Fibroblast of villous mesenchyme (primary cell): ENCODE measurements around the gene NEK3. TPM values are rescaled to one million over a fixed set of nuclear protein-coding genes. Genes with fewer than 3 reads are reported as not detected.

Source experiments
- DNase-seq: peaks from one replicate; pipeline ENCODE4 v3.0.0-alpha.2; 2010; ENCODE audit warnings: low read depth
- H3K4me3 ChIP-seq: 2 replicates; pipeline ENCODE4 v1.5.1; 2011; ENCODE audit warnings: low read depth, mild to moderate bottlenecking, low read length
- CTCF ChIP-seq: IDR thresholded peaks from 2 replicates; pipeline ENCODE4 v1.5.1; 2012; ENCODE audit warnings: low read depth, mild to moderate bottlenecking, low read length; ENCODE audit not compliant: insufficient read depth
- total RNA-seq: library from RNA; depleted of rRNA; stranded (reverse); fragments of >200 nt; gene quantifications from 2 replicates; pipeline ENCODE4 v1.2.3, GENCODE V29; 2012

NEK3 gene
- total RNA-seq, 1 donor, result 9.1 TPM

GRCh38 chr13:52141299-52141698 is 18.1 kb downstream of the NEK3 start:
- peak; percentile 23 for TF ChIP-seq CTCF
- DNase-seq, result peak; percentile 6

DNA sequence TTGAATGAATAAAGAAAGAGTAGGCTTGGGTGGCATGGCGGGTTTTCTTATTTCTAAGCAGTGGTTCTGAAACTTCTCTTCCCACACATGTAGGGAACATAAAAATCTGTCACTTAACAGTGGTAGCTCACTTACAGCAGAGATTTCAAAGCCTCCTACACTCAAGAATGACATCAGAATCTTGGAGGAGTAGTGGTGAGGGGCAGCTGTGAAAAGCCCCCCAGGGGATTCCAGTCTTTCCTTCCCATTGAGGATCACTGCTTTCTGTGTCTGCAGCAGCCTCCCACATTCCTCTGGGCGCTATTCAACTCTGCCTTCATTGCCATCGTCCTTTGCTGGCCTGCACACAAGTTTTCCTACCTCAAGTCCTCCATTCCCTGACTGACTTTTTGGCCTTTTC is 21.9 kb downstream of the NEK3 start:
- DNase-seq, result no peak
- H3K4me3 ChIP-seq, result no peak overlapping the region
- no peak for TF ChIP-seq CTCF

More at GRCh38 chr13:52141299-52141698, 18.1 kb downstream of the NEK3 start:
- H3K4me3 ChIP-seq, result no peak overlapping the region

- DNase-seq, result no peak
- TF ChIP-seq CTCF, result no peak
- H3K4me3 ChIP-seq, result no peak overlapping the region
These were observed 22.6 kb downstream of the NEK3 start for GRCh38 chr13:52136763-52137162.

DNA sequence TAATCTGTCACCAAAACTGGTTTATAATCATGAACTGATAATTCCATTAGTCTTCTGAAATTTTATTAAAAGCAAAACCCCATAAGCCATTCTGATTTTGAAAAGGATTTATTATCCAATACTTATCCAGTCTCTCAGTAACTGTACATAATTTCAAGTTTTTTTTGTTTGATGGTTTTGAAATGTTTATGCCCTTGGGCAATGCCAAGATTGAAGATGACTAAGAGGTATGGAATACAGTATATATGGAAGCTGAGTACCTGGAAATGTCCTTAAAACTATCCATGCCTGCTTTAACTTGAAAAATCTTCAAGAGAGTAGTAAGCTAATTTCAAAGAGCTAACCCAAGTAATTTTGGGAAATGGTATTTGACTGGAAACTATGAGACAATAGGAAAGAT is 28.8 kb downstream of the NEK3 start:
- no peak overlapping the region for H3K4me3 ChIP-seq
- TF ChIP-seq CTCF, result no peak
- DNase-seq, result no peak

DNA sequence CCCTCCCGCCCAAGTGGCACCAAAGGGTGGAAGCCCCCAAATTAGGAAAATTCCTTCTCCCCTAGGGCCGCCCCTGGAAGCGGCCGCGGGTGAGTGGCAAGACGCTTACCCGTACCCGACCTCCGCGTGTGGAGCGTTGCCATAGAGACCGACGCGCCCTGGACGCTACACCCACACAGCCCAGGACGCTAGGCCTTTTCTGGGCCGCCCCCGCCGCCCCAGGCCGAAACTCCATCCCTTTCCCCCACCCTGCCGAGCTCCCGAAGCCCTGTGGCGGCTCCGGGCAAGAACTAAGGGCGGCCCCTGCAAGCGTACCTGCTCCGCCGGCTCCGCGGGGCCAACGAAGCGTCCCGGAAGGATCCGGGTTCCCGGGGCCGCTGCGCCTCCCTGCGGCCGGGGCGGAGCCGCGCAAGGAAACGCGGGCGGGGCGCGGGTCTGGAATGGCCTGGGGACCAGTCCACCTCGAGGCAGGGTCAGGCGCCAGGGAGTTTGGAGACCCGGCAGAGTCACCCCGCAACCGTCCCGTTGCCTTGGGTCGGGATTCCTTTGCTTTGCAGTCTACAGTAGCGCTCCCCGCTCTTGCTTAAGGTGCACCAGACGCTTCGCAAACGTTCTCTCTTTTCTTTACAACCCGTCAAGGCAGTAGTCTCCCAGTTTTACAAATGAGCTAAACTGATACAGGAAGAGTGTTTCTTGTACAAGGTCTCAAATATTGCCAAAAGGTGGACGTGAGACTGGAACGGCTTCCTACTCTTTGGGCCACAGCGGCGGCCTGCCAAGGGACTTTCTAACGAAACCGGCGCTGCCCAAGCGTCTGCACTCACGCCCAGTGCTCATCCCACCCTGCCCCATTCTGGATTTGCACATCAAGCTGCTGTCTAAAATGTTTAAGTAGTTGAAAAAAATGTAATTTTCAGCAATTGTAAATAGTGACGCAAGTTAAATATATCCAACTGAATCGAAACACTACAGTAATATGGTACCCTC is 30.4 kb downstream of the NEK3 start, which contains the start of gene NEK5:
Gene NEK5, minus strand, starts transcription at position 360 of the 987 bp plus-strand sequence. CDS start 1,591 bp downstream, outside the sequence.
- peak; percentile 45 for DNase-seq
- TF ChIP-seq CTCF, result peak; percentile 73
- H3K4me3 ChIP-seq, result peak within 1 kb of the TSS; percentile 68

GRCh38 chr13:52127783-52128702 is 31.4 kb downstream of the NEK3 start:
- H3K4me3 ChIP-seq, result peak overlapping the region; percentile 68
- TF ChIP-seq CTCF, result peak; percentile 87
- DNase-seq, result peak; percentile 69
